Measurements from ENCODE around the gene GYPA.
A peak's percentile ranks its signal among the peaks of the same experiment; 100 is the strongest.
"Not testable (repeated sequence)": the region's sequence is repeated elsewhere in the genome, so short reads cannot be mapped to it uniquely, and the experiment has no call there.

The GYPA gene

GRCh38 chr4:144128709-144129320, 11.7 kb downstream of the GYPA start:
- DNase-seq: not testable (repeated sequence)

DNA sequence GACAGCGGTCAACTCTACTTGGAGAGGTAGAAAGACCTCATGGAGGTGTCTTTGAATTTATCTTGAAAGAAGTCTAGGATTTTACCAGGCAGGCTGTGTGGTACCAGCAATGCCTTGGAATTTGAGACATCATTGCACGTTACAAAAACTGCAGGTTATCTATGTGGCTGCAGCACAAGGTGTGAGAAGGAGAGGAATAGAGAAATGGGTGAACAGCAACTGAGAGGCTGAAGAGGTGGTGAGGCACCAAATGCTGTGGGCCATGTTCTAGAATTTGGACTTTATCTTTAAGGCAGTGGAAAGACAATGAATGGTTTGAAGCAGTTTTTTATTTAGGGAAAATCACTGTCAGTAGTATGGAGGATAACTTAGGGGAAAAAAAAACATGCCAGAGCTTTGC, 15.4 kb downstream of the GYPA start:
- DNase-seq: peak; percentile 22

GRCh38 chr4:144123982-144124635, 16.4 kb downstream of the GYPA start:
- DNase-seq: peak; percentile 58

DNA sequence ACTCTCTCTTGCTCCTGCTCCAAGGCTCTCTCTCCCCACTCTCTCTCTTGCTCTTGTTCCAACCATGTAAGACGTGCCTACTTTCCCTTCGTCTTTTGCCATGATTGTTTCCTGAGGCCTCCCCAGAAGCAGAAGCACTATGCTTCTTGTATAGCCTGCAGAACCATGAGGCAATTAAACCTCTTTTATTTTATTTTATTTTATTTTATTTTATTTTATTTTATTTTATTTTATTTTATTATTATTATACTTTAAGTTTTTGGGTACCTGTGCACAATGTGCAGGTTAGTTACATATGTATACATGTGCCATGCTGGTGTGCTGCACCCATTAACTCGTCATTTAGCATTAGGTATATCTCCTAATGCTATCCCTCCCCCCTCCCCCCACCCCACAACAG, 17.2 kb downstream of the GYPA start:
- not testable (repeated sequence) for DNase-seq

DNA sequence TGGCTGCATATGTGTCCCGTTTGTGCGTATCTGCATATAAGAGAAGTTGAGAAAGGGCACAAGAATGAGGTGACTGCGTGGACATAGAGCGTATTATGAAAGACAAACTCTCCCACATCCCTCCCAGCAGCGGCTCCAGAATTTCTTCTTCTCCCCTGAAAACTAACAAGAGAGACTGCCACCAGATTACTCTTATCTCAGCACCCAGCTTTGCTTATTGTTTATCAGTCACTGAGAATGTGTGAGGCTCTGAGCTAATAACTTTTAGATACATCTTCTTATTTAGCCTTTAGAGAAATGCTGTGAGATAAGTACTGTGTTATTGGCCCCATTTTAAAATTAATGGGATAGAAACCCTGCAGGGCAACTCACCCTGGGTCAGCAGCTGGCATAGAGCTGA, 20.8 kb downstream of the GYPA start:
- peak; percentile 86 for DNase-seq

GRCh38 chr4:144115519-144115918, 25.0 kb downstream of the GYPA start:
- DNase-seq: peak; percentile 67

DNA sequence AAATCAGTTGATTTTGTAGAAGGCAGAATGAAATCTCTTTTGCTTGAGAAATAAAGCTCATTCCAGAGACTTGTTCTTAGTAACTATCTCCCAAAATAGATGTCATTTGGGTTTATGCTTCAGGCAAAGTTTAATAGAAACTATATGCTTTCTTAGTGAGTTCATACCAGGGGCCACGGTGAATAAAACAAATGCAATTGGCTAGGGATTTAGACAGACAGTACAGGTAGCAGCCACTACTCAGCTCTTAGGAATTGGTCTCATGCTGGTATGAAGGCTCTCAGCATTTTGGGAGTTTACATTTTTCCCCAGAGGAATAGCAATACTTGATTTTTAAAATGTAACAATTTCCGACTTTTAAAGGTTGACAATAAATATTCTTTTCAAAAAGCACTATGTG, 27.0 kb downstream of the GYPA start:
- DNase-seq: no peak

- DNase-seq: peak; percentile 55
Observed at GRCh38 chr4:144104509-144105130, 35.9 kb downstream of the GYPA start.

DNA sequence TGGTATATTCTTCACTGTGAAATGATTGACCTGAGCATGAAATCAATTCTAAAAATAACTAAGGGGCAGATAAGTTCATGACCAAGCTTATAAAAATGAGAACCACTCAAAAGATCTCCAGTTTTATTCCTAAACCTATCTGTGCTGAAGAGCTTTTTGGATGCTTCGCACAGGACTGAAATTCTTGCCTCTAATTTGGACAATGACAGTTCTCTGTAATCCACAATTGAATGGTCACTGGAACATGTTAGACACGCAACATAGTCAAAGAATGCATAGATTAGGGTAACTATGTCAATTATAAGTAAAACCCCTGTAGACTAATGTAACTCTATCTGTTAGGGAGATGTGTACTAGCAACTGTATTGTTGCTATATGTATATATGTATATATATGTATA, 42.7 kb downstream of the GYPA start:
- not testable (repeated sequence) for DNase-seq

DNA sequence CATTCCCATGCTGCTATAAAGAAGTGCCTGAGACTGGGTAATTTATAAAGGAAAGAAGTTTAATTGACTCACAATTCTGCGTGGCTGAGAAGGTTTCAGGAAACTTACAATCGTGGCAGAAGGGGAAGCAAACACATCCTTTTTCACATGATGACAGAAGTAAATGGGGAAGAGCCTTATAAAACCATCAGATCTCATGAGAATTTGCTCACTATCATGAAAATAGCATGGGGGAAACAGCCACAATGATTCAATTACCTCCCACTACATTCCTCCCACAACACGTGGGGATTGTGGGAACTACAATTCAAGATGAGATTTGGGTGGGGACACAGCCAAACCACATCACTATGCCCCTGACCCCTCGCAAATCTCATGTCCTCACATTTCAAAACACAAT, 46.5 kb downstream of the GYPA start:
- not testable (repeated sequence) for DNase-seq

GRCh38 chr4:144091181-144091580, 49.3 kb downstream of the GYPA start:
- DNase-seq: not testable (repeated sequence)

GRCh38 chr4:144090744-144091143, 49.8 kb downstream of the GYPA start:
- no peak for DNase-seq

GRCh38 chr4:144082053-144082452, 58.5 kb downstream of the GYPA start:
- not testable (repeated sequence) for DNase-seq

DNA sequence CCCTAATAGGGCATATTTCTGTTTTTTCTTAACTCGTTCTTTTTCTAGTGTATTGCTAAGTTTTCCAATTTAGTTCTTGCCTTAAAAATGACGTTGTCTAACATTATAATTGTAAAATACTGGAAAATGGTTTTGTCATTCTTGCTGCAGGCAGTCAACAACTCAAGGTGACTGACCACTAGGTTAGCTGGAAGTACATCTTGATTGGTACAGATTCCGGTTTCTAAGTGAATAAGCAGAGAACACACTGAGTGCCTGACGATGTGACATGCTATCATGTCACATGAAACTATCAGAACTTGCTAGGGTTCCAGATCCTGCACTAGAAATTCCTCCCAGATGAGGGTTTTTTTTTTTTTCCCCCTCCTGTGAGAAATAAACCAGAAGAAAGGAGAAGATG, 60.4 kb downstream of the GYPA start:
- not testable (repeated sequence) for DNase-seq

- peak; percentile 77 for DNase-seq
Observed at GRCh38 chr4:144078746-144079145, 61.8 kb downstream of the GYPA start.

GRCh38 chr4:144061556-144061955, 79.0 kb downstream of the GYPA start:
- DNase-seq: not testable (repeated sequence)

- DNase-seq: peak; percentile 80
Observed at GRCh38 chr4:144060234-144060859, 80.2 kb downstream of the GYPA start.
